PC-9 (cell line): ENCODE data around the gene SEMA4C. TPM values are rescaled to one million over a fixed set of nuclear protein-coding genes. Genes with fewer than 3 reads are reported as not detected.

Experiments used
- BruUV-seq: library from RNA; stranded (reverse); fragments of 400-500 nt; replicated peaks from 2 replicates; lab custom pipeline; 2021; lab: Mats Ljungman, UMichigan
- CTCF ChIA-PET: fragments of 300-600 bp; sonication (Branson Sonifier 250); formaldehyde crosslinking; loops from one replicate; lab custom pipeline; 2022; ENCODE audit warnings: antibody characterized with exemption; lab: Charles Lee
- POLR2A ChIA-PET: fragments of 300-600 bp; sonication (Branson Sonifier 250); formaldehyde crosslinking; loops from one replicate; lab custom pipeline; 2022; ENCODE audit warnings: antibody characterized with exemption; ENCODE audit not compliant: unreplicated experiment; lab: Charles Lee
- DNase-seq, 2 experiments: peaks; one replicate each; pipeline versions ENCODE4 v3.0.0 to v3.0.0-alpha.2; 2015 to 2022; ENCODE audit warnings: mixed read lengths in 1 of 2
- H2AFZ ChIP-seq: fragments of 200-600 bp; sonication (generic); 2 replicates; pipeline ENCODE4 v1.8.1; 2017; ENCODE audit warnings: antibody characterized with exemption
- H3F3A ChIP-seq: fragments of 200-600 bp; sonication (generic); 2 replicates; pipeline ENCODE4 v1.8.1; 2017; ENCODE audit warnings: antibody characterized with exemption, mild to moderate bottlenecking, low read depth; ENCODE audit not compliant: insufficient read depth
- H3K27ac ChIP-seq: fragments of 200-600 bp; sonication (generic); 2 replicates; pipeline ENCODE4 v1.6.1; 2016; ENCODE audit warnings: mixed run types
- H3K27me3 ChIP-seq: fragments of 200-600 bp; sonication (generic); 2 replicates; pipeline ENCODE4 v1.6.1; 2016; ENCODE audit warnings: low read depth, mixed run types; ENCODE audit not compliant: insufficient read depth
- H3K36me3 ChIP-seq: fragments of 200-600 bp; sonication (generic); 2 replicates; pipeline ENCODE4 v1.6.1; 2016; ENCODE audit warnings: low read depth, mixed run types
- H3K4me1 ChIP-seq: fragments of 200-600 bp; sonication (generic); replicated peaks from 2 replicates; pipeline ENCODE4 v1.6.1; 2016; ENCODE audit warnings: mixed run types; ENCODE audit not compliant: insufficient read depth
- H3K4me2 ChIP-seq: fragments of 200-600 bp; sonication (generic); 2 replicates; pipeline ENCODE4 v1.6.1; 2017; ENCODE audit warnings: mixed run types
- H3K4me3 ChIP-seq: fragments of 200-600 bp; sonication (generic); 2 replicates; pipeline ENCODE4 v1.6.1; 2016; ENCODE audit warnings: mixed run types
- H3K79me2 ChIP-seq: fragments of 200-600 bp; sonication (generic); 2 replicates; pipeline ENCODE4 v1.6.1; 2017; ENCODE audit warnings: low read depth, mixed run types
- H3K9me2 ChIP-seq: fragments of 200-600 bp; sonication (generic); 2 replicates; pipeline ENCODE4 v1.8.1; 2017; ENCODE audit warnings: mild to moderate bottlenecking; ENCODE audit not compliant: insufficient read depth
- H3K9me3 ChIP-seq: fragments of 200-600 bp; sonication (generic); 2 replicates; pipeline ENCODE4 v1.8.1; 2016; ENCODE audit warnings: low read depth; ENCODE audit not compliant: insufficient read depth
- H4K20me1 ChIP-seq: fragments of 200-600 bp; sonication (generic); 2 replicates; pipeline ENCODE4 v1.8.1; 2017; ENCODE audit not compliant: insufficient read depth
- CTCF ChIP-seq: fragments of 200-600 bp; sonication (generic); conservative IDR thresholded peaks from 2 replicates; pipeline ENCODE4 v1.6.1; 2017; ENCODE audit warnings: mixed run types, antibody characterized with exemption, mild to moderate bottlenecking, moderate library complexity
- EZH2 ChIP-seq: fragments of 200-600 bp; sonication (generic); IDR thresholded peaks from 2 replicates; pipeline ENCODE4 v1.8.0; 2017; ENCODE audit warnings: antibody characterized with exemption, low read depth
- intact Hi-C: fragments of 100-400 bp; cut with micrococcal nuclease; formaldehyde crosslinking; loops from one replicate; pipeline ENCODE4 v1.10.0; 2022; ENCODE audit not compliant: unreplicated experiment
- total RNA-seq: library from RNA; stranded (reverse); gene quantifications from 2 replicates; pipeline ENCODE4 v1.2.3, GENCODE V29; 2021

Gene SEMA4C
- total RNA-seq, 1 experiment from 2014 or later, result 52.8 TPM

GRCh38 chr2:96882906-96883305 lies 13.0 kb upstream of the SEMA4C start:
- Histone ChIP-seq H4K20me1 (no peaks in the 10 kb centered on the region), H3F3A (peaks cover 33% of the 10 kb centered on the region), H3K4me3 (no peak overlapping the region), H3K4me2 (peak overlapping the region; percentile 77), H3K9me3 (no peaks in the 10 kb centered on the region), H3K9me2 (no peaks in the 10 kb centered on the region), H3K4me1 (peaks cover 87% of the 10 kb centered on the region), H3K27me3 (no peaks in the 10 kb centered on the region), H3K79me2 (no peaks in the 10 kb centered on the region), H3K36me3 (no peaks in the 10 kb centered on the region), H3K27ac (no peak overlapping the region), H2AFZ (no peak overlapping the region)
- DNase-seq, result no peak
- POLR2A ChIA-PET, result no interaction called here
- CTCF ChIA-PET, result no interaction called here
- no TSS peak for BruUV-seq
- intact Hi-C loops, result no loop called here
- TF ChIP-seq CTCF (no peak), EZH2 (no peak)

GRCh38 chr2:96882230-96882629 lies 12.3 kb upstream of the SEMA4C start:
- Histone ChIP-seq H3K9me2 (no peaks in the 10 kb centered on the region), H3K9me3 (no peaks in the 10 kb centered on the region), H3K79me2 (no peaks in the 10 kb centered on the region), H3K4me3 (no peak overlapping the region), H3K4me1 (peaks cover 87% of the 10 kb centered on the region), H2AFZ (no peak overlapping the region), H4K20me1 (no peaks in the 10 kb centered on the region), H3K27me3 (no peaks in the 10 kb centered on the region), H3K4me2 (peak overlapping the region; percentile 35; the same call in 1 of the 2 replicates), H3K36me3 (no peaks in the 10 kb centered on the region), H3K27ac (no peak overlapping the region), H3F3A (peaks cover 26% of the 10 kb centered on the region)
- POLR2A ChIA-PET, result no interaction called here
- no peak for DNase-seq
- TF ChIP-seq CTCF (no peak), EZH2 (no peak)
- BruUV-seq, result no TSS peak
- intact Hi-C loops, result no loop called here
- CTCF ChIA-PET, result no interaction called here

GRCh38 chr2:96881349-96882195 lies 11.7 kb upstream of the SEMA4C start:
- ChIA-PET CTCF (no interaction called here), POLR2A (no interaction called here)
- no peaks in the 10 kb centered on the region for H3K9me2 ChIP-seq
- DNase-seq, result no peak
- no peaks in the 10 kb centered on the region for H3K36me3 ChIP-seq
- H2AFZ ChIP-seq, result no peak overlapping the region
- H3K79me2 ChIP-seq, result no peaks in the 10 kb centered on the region
- H3K4me3 ChIP-seq, result no peak overlapping the region
- H3K9me3 ChIP-seq, result no peaks in the 10 kb centered on the region
- intact Hi-C loops, result no loop called here
- H4K20me1 ChIP-seq, result no peaks in the 10 kb centered on the region
- peak overlapping the region; percentile 35 for H3K4me2 ChIP-seq
- H3F3A ChIP-seq, result peaks cover 19% of the 10 kb centered on the region
- TF ChIP-seq CTCF (no peak), EZH2 (no peak)
- no peak overlapping the region for H3K27ac ChIP-seq
- BruUV-seq, result no TSS peak
- H3K4me1 ChIP-seq, result peaks cover 87% of the 10 kb centered on the region
- H3K27me3 ChIP-seq, result no peaks in the 10 kb centered on the region
